HG02840 (cell line): ENCODE results near the gene OR2D2.
"Not testable (repeated sequence)": the region's sequence is repeated elsewhere in the genome, so short reads cannot be mapped to it uniquely, and the experiment has no call there.

Experiments
- ATAC-seq: cut with Tn5 transposase; IDR thresholded peaks from one replicate; pipeline ENCODE4 v1.9.1; 2021; ENCODE audit warnings: mild to moderate bottlenecking, moderate library complexity, moderate number of reproducible peaks; ENCODE audit not compliant: unreplicated experiment, low FRiP score

The OR2D2 gene

GRCh38 chr11:6892400-6892799 lies at the start of gene OR2D2:
OR2D2 (minus strand) TSS chr11:6892500; CDS start chr11:6892500, 0 bp downstream.
- ATAC-seq, result no peak

GRCh38 chr11:6941970-6942369 lies 49.7 kb upstream of the OR2D2 start:
- no peak for ATAC-seq

- ATAC-seq, result no peak
Measured at GRCh38 chr11:6932145-6932544, 39.8 kb upstream of the OR2D2 start.

GRCh38 chr11:6931146-6931713 lies 38.9 kb upstream of the OR2D2 start:
- ATAC-seq, result no peak

- ATAC-seq, result no peak
Measured at GRCh38 chr11:6928916-6929315, 36.6 kb upstream of the OR2D2 start.

GRCh38 chr11:6927030-6927617 lies 34.8 kb upstream of the OR2D2 start:
- peak; percentile 68 for ATAC-seq

- peak; percentile 51 for ATAC-seq
Measured at GRCh38 chr11:6926208-6927029, 34.1 kb upstream of the OR2D2 start, which contains the start of gene ZNF215. ZNF215 (plus strand) TSS chr11:6926426; CDS start chr11:6932273, 5,847 bp downstream.

- ATAC-seq, result no peak
Measured at GRCh38 chr11:6925636-6926207, 33.4 kb upstream of the OR2D2 start.

- ATAC-seq, result no peak
Measured at GRCh38 chr11:6925007-6925577, 32.8 kb upstream of the OR2D2 start.

GRCh38 chr11:6920702-6921101 lies 28.4 kb upstream of the OR2D2 start, which contains the start of gene OR2D3:
OR2D3 (plus strand) TSS chr11:6921002; CDS start chr11:6921002, 0 bp downstream.
- ATAC-seq, result no peak

GRCh38 chr11:6919698-6920097 lies 27.4 kb upstream of the OR2D2 start:
- no peak for ATAC-seq

- ATAC-seq, result no peak
Measured at GRCh38 chr11:6911948-6912347, 19.6 kb upstream of the OR2D2 start.

GRCh38 chr11:6911378-6911777 lies 19.1 kb upstream of the OR2D2 start:
- no peak for ATAC-seq

- not testable (repeated sequence) for ATAC-seq
Measured at GRCh38 chr11:6904804-6905203, 12.5 kb upstream of the OR2D2 start.

- no peak for ATAC-seq
Measured at GRCh38 chr11:6900327-6900999, 8.2 kb upstream of the OR2D2 start.

- ATAC-seq, result no peak
Measured at GRCh38 chr11:6898911-6899310, 6.6 kb upstream of the OR2D2 start.

GRCh38 chr11:6895010-6895409 lies 2.7 kb upstream of the OR2D2 start:
- ATAC-seq, result no peak

- no peak for ATAC-seq
Measured at GRCh38 chr11:6894097-6894496, 1.8 kb upstream of the OR2D2 start.

GRCh38 chr11:6889835-6890234 lies 2.5 kb downstream of the OR2D2 start:
- ATAC-seq, result no peak

- ATAC-seq, result no peak
Measured at GRCh38 chr11:6888830-6889229, 3.5 kb downstream of the OR2D2 start.
